Stimulated activated CD8-positive, alpha-beta memory T cell treated with anti-CD3 and anti-CD28 coated beads, Interleukin-4, amount 100 ng/mL, for 24 hours (primary cell): ENCODE data around the gene GLTP.
A peak's percentile ranks its signal among the peaks of the same experiment; 100 is the strongest.

ENCODE experiments used
- DNase-seq: peaks from one replicate; pipeline ENCODE4 v3.0.0-alpha.2; 2020; ENCODE audit warnings: low read depth

GLTP gene

DNA sequence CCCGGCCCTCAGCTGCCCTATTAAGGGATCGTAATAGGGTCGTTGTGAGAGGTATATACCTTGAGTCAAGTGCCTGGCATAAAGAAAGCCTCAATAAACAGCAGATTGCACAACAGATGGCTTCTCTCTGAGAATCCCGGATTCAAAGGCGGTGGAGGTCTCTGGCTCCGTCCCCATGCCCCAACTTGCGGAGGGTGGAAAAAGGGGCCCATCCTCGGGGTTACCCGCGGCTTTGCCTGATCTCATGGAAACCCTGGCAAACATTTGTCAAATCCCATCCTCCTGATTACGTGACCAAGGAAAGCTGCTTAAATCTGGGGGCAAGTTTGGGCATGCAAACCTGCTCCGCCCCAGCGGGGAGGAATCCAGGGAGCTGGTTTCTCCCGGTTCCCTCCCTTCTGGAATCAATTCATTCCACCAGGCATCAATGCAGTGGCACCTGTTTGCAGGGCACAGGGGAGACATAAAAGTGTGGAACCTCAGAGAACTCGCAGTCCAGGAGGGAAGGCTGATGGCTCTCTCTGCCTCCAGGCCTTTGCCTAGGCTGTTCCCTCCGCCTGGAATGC lies 59.4 kb downstream of the GLTP start:
- no peak for DNase-seq

DNA sequence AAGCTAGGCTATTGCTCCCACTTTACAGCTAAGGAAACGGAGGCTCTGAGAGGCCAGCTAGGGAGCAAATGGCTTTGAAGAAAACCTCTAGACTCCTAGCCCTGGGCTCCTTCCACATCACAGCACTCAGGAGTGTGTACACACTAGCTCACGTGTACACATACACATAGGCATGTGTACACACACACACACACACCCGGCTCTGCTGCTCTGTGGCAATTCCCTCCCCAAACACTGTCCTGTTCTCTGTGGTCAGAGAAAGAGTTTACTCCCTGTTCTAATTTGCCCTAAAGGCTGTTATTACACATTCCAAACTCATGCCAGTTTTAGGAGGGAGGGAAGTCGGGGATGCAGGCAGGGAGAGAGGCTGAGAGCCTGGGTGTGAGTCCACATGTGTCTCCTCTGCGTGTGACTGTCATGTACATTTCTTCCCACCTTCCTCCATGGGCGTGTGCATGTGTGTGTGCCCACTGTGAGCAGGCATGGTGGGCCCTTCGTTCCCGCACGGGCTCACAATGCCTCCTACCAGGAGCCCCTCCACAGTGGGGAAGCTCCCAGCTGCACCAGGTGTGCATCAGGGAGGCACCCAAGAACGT lies 61.3 kb downstream of the GLTP start:
- DNase-seq = no peak

DNA sequence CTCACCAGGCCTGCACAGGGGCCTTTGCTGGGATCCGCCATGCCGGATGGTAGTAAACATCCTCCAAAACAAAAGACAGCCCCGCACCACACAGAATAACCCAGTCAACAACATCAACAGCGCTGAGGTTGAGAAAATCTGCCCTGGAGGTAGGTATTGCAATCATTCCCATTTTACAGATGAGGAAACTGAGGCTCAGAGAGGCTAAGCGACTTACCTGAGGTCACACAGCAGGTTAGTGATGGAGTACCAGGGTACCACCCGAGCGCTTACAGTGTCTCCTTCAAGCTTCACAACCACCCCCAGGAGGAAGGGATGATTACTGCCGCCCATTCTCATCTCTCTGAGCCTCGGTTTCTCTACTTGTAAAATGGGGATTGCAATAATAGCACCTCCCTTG lies 62.1 kb downstream of the GLTP start:
- DNase-seq = no peak

DNA sequence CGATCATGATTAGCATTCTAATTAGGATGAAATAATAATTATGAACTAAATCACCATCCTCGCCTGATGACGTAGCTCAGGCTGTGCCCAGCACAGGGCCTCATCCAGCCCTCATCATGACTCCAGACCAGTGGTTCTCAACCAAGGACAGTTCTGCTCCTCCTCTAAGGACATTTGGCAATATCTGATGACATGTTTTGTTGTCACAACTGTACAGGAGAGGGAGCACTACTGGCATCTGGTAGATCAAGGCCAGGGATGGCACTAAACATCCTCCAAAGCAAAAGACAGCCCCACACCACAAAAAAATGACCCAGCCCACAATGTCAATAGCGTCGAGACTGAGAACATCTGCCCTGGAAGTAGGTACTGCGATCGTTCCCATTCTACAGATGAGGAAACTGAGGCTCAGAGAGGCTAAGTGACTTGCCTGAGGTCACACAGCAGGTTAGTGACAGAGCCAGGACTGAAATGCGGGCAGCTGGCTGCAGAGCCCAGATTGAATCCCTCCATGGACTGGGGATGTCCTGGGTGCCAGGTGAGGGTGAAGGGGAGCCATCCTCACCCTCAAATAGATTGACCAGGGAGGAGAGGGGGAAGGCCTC lies 62.6 kb downstream of the GLTP start:
- no peak for DNase-seq

DNA sequence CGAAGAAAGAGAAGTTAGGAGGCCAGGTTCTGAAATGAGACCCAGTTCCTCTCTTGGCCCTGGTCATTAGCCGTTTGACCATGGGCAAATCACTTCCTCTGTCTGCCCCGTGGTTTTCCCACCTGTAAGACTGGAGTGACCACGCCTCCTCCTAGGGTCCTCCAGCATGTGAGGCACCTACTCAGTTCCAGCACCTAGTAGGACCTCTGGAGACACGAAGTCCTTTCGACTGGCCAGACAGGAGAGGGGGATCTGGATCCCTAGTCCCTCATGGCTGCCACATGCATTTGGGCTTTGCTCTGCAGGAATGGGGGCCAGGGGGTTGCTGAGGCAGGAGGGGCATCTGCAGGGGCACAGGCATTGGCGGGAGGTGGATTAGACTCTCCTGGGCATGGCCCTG lies 63.5 kb downstream of the GLTP start:
- no peak for DNase-seq

DNA sequence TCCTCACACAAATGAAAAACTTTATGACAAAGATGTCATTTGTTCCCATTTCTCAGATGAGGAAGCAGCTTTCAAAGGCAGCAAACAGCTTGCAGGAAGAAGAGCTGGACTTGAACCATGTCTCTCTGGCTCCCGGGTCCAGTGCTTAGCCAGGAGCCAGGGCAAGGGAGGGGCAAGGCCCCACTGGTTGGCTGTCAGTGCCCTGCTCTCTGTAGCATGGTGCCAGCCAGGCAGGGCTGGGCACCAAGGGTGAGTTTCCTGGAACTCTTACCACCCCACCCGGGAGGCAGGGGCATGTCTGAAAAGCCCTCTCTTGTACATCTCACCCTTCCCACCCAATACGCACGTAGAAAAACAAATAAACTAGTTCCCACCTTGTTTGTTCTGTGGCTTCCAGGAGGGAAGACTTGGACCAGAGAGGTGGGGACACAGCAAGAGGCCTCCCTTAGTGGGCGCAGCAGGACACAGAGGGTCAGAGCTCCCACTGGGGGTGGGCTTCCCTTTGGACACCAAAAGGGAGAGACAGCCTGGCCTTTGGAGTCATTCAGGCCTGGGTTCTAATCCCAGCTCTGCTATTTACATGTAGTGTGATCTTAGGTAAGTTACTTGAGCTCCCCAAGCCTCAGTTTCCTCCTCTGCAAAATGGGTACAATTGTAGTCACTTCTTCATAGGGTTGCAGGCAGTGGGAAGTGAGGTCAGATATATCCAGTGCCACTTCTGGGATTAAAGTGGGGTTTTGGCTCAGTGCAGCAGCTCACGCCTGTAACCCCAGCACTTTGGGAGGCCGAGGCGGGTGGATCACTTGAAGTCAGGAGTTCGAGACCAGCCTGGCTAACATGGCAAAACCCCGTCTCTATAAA lies 64.4 kb downstream of the GLTP start:
- no peak for DNase-seq

DNA sequence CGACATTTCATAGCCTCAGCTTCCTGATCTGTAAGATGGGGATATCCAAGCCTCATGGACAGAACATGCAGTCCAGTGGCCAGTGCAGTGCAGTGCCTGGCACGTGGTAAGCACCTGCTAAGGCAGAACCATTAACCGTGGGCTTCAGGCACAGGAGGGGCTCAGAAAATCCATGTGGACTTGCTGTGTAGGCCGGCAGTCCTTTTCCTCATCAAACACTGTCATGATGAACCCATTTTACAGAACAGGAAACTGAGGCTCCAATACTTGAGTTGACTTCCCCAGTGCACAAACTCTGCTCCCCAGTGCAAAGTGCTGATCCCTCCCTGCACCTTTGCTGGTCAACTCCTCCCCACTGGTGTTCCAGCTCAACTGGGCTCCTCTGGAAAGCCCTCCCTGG lies 65.1 kb downstream of the GLTP start:
- DNase-seq = no peak

DNA sequence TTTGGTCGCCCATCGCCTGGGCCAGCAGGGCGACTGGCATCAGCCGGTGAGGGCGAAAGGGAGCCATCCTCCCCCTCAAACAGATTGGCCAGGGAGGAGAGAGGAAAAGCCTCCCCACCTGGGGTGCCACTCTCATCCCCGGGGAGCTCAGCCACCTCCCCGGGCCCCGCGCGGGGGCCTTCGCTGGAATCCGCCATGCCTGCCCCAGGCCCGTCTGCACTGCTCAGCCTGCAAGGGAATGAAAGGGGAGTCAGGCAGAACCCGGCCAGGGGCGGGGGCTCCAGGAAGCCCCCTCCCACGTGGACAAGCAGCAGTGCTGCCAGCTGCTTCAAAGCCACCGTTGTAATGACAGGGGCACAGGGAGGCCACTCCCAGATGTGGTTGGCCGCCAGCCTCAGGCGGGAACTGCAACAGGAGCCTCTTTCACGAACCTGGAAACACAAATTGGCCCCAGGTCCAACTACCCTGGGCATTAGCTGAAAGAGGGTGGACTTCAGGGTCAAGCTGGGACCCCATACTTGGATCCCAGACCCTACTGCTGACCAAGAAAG lies 65.7 kb downstream of the GLTP start:
- DNase-seq = no peak

DNA sequence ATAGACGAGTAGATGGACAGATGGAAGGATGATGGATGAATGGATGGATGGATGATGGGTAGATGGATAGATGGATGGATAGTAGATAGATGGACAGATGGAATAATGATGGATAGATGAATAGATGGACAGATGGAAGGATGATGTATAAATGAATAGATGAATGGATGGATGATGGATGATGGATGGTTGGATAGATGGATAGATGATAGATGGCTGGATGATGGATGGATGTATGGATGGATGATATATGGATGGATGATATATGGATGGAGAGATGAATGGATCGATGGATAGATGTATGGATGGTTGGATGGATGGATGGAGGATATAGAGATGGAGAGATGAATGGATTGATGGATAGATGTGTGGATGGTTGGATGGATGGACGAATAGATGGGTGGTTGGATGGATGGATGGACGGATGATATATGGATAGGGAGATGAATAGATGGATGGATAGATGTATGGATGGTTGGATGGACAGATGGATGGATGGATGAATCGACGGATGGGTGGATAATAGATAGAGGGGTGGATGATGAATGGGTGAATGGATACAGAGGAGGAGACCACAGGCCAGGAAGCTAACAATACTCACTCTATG lies 66.4 kb downstream of the GLTP start:
- no peak for DNase-seq

DNA sequence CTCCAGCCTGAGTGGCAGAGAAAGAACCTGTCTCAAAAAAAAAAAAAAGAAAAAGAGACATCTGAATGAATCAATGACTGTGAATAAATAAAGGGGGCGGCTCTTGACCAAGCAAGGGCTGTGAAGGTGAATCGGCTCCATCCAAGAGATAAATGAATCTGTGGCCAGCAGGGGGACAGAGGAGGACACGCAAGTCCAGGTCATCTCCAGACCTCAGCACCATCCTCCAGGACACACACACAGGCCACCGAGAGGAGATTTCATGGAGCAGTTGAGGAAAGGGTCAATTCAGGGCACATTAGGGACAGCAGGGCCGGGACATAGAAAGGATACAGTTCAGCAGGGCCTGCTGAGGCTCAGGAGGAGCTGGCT lies 68.7 kb downstream of the GLTP start:
- DNase-seq = no peak

DNA sequence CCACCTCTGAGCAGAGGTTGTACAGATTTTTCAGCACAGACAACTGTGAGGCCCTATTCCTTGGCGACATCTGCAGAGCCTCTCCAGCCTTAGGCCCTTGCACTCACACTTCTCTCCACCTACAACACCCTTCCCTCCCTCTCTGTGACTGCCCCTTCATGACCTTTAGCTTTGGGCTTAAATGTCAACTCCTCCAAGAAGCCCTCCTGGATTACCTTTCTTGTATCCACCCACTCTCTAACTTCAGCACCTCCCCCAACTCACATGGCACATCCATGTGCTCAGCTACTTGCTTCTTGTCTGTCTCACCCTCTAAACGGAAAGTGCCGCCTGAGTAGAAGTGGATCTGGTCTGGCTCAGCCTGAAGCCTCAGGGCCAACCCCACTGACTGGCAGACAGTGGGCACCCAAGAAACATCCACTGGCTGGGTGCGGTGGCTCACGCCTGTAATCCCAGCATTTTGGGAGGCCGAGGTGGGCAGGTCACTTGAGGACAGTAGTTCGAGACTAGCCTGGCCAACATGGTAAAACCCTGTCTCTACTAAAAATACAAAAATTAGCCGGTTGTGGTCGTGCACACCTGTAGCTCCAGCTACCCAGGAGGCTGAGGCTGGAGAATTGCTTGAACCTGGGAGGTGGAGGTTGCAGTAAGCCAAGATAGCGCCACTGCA lies 69.3 kb downstream of the GLTP start:
- no peak for DNase-seq

DNA sequence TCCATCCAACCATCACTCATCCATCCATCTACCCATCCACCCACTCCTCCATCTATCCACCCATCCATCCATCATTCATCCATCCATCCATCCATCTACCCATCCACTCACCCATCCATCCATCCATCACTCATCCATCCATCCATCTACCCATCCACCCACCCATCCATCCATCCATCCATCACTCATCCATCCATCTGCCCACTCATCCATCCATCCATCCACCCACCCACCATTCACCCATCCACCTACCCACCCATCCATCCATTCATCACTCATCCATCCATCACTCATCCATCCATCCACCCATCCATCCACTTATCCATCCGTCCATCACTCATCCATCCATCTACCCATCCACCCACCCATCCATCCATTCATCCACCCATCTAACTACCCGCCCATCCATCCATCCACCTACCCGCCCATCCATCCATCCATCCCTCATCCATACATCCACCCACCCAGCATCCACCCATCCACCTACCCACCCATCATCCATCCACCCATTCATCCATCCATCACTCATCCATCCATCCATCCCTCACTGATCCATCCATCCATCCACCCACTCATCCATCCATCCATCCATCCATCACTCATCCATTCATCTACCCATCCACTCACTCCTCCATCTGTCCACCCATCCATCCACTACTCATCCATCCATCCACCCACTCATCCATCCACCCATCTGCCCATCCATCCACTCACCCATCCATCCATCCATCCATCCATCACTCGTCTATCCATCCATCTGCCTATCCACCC lies 71.3 kb downstream of the GLTP start:
- DNase-seq = no peak

DNA sequence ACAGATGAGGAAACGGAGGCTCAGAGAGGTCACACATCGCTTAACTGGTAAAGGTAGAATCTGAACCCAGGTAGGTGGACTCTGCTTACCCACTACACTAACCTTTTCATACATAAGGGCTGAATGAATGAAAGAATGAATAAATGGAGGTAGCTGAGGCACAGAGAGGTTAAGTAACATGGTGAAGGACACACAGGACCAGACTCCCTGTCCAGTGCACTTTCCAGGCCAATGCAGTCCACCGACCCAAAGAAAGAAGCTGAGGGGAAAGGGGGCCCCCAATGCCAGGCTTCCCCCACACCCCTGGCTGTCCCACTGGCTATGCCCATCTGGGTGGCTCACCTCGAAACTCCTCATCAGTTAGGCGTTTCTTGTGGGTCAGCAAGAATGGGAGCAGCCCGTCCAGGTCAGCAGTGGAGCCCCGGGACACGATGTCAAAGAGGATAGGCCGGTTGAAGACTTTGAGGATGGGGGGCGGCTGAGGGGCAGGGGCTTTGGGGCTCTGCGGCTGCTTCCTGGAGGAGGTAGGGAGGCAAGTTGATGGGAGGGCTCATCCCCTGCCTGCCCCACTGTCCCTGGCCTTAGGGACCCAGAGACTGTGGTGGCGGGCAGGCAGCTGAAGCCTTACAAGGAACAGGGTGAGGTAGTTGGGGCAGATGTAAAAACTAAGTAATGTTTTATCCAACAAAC lies 72.2 kb downstream of the GLTP start:
- no peak for DNase-seq

DNA sequence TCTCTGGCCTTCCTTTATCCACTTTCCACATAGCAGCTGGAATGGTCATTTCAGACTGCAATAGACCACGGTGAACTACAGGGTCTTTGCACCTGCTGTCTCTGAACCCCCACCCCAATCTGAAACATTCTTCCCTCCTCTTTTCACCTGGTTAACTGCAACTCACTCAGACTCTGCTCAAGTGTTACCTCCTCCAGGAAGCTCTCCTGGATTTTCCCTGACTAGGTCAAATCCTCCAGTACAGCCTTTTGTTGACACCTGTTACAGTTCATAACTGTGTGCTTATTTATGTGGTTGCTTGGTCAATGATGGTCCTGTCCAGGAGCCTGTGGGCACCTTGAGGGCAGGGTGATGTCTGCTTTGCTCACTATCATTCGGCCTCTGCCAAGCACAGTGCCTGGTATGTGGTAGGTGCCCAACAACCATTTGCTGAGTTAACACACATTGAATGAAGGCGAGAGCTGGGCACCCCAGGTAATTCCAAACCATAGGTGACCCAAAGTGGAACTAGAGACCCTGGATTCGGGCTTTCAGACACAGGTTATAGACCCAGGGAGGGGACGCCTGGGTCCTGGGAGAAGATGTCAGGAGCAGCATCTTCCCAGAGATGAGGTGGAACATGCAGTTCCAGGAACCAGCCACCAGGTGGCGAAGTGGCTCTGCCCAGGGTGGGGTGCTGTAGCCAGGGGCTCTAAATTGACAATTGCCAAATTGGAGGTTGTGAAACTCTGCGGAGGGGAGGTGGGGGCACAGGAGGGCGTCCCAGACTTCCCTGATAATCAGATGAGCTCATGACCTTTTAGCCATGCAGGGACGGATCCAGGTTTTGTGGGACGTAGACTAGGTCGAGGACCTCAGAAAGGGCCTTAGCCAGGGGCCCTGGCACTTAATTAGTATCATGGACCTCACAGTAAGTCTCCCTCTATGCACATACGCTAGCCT lies 75.2 kb downstream of the GLTP start:
- peak; percentile 52 for DNase-seq

DNA sequence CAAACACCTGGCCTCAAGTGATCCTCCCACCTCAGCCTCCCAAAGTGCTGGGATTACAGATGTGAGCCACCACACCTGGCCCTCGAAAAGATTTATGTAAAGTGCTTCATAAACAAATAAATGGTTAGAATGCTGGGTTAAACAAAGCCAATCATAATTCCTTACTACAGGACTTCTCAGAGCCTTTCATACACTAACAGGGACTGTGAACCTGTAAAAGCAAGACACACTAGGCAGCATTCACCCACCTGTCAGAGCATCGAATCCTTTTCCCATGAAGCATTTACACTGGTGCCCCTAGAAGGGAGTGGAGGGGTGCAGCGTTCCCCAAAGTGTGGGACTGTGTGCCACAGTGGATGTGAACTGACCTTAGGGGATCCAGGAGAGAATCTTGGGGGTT lies 76.7 kb downstream of the GLTP start:
- no peak for DNase-seq

DNA sequence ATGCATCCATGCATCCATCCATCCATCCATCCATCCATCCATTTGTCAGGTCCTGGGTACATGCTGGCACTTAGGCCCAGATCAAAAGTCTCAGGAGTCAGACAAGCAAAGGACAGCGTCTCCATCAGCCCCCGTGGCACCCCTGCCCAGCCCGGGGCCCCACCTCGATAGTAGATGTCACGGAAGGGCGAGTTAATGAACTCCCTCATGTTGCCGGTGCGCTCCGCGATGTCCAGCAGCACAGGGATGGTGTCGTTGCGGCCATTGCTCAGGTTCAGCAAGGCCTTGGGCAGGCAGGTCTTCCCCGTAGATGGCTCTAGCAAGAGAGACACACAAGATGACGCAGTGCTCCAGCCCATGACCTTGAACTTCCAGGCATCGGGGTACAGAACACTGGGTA lies 77.5 kb downstream of the GLTP start:
- DNase-seq = no peak
